MM.1S (cell line): ENCODE results near the gene LRRC4B.

Experiments
- CTCF ChIP-seq: fragments of 300-600 bp; sonication (generic); IDR thresholded peaks from 2 replicates; pipeline ENCODE4 v1.5.1; 2016; ENCODE audit warnings: antibody characterized with exemption, low read length, mixed read lengths
- EZH2 ChIP-seq: fragments of 300-600 bp; sonication (generic); optimal IDR thresholded peaks from 2 replicates; pipeline ENCODE3; 2017; ENCODE audit warnings: low read depth, mild to moderate bottlenecking, antibody characterized with exemption, low read length, mixed read lengths
- EZH2phosphoT487 ChIP-seq: fragments of 300-600 bp; sonication (generic); IDR thresholded peaks from 2 replicates; pipeline ENCODE4 v1.6.1; 2018; ENCODE audit warnings: antibody characterized with exemption, low read length

- no peak for TF ChIP-seq CTCF
- TF ChIP-seq EZH2phosphoT487: no peak
- no peak for TF ChIP-seq EZH2
Observed at GRCh38 chr19:50509366-50509765, 58.9 kb downstream of the LRRC4B start.
